Adrenal gland (tissue), 5 donors: Measurements from ENCODE around the gene BBS7.

ENCODE experiments used
- POLR2A ChIP-seq, 2 donors: fragments of 450-650 bp; IDR thresholded peaks; one replicate each; pipeline ENCODE4 v1.6.1; 2017; ENCODE audit warnings: antibody characterized with exemption in 2 of 2, mild to moderate bottlenecking in 2 of 2, moderate library complexity in 1 of 2
- TF ChIP-seq, protein P1 (sequence below), 6 experiments: fragments of 450-650 bp in 4 of 6; fragments of 200-600 bp in 2 of 6; sonication (generic) in 1 of 6; IDR thresholded peaks; 1 replicate in 5 of 6; 2 replicates in 1 of 6; pipeline versions ENCODE4 v1.5.1 to v1.8.0; 2016 to 2021; ENCODE audit warnings: antibody characterized with exemption in 6 of 6, mild to moderate bottlenecking in 2 of 6, moderate library complexity in 1 of 6
- donor health status: DM: no; HTN: no; CAD: no.

DNA sequence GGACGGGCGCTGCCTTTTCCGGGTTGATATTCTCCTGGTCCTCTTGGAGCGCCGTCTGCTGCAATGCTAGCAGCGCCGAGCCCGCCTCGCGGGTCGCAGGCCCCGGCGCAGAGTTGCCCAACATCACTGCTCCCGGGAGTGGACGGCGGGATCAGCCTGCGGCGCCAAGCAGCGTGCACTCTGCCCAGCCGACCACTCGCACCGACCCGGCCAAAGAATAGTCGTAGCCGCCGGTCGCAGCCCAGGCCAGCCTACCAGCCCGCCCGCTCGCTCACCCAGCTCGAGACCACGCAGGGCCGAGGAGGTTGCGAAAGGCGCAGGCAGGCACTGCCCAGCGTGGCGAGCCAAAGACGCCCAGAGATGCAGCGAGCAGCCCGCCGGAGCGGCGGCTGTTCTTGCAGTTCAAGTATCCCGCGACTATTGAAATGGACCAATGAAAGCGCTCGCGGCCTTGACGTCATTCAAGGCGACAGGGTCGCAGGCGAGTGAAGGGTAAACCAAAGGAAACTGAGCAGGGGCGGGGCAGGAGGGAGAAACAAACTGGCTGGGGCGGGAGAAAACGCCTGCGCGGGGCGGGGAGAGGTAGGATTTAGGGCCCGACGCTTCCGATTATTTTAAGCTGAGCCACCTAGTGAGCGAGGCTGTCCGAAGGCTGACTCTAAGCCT, 46.6 kb downstream of the BBS7 start, which contains the start of gene CCNA2:
- TF ChIP-seq, protein P1, sequence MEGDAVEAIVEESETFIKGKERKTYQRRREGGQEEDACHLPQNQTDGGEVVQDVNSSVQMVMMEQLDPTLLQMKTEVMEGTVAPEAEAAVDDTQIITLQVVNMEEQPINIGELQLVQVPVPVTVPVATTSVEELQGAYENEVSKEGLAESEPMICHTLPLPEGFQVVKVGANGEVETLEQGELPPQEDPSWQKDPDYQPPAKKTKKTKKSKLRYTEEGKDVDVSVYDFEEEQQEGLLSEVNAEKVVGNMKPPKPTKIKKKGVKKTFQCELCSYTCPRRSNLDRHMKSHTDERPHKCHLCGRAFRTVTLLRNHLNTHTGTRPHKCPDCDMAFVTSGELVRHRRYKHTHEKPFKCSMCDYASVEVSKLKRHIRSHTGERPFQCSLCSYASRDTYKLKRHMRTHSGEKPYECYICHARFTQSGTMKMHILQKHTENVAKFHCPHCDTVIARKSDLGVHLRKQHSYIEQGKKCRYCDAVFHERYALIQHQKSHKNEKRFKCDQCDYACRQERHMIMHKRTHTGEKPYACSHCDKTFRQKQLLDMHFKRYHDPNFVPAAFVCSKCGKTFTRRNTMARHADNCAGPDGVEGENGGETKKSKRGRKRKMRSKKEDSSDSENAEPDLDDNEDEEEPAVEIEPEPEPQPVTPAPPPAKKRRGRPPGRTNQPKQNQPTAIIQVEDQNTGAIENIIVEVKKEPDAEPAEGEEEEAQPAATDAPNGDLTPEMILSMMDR (IDR thresholded peaks at IDR 0.05): no peak
- TF ChIP-seq POLR2A (IDR thresholded peaks at IDR 0.05): peak in 1 of 2 donors; percentile 71
